ENCODE measurements around the gene ZNF91. TPM values are rescaled to one million over a fixed set of nuclear protein-coding genes. Genes with fewer than 3 reads are reported as not detected.
"Not testable (repeated sequence)": the region's sequence is repeated elsewhere in the genome, so short reads cannot be mapped to it uniquely, and the experiment has no call there.

The ZNF91 gene
- total RNA-seq, 1 experiment from 2014 or later, result 13.2 TPM

GRCh38 chr19:23403052-23403451 lies 7.8 kb upstream of the ZNF91 start:
- in situ Hi-C loops (cut with HindIII; ENCODE audit: low pct_unique_long_range_greater_than_20kb, low sequenced_read_pairs), result no loop called here

GRCh38 chr19:23402388-23402787 lies 7.1 kb upstream of the ZNF91 start:
- DNase-seq (ENCODE audit: low read depth, low spot score), result no peak
- in situ Hi-C loops (cut with HindIII; ENCODE audit: low pct_unique_long_range_greater_than_20kb, low sequenced_read_pairs), result no loop called here

More at GRCh38 chr19:23403052-23403451, 7.8 kb upstream of the ZNF91 start:
- no peak for DNase-seq (ENCODE audit: low read depth, low spot score)

GRCh38 chr19:23401086-23401610 lies 5.9 kb upstream of the ZNF91 start:
- no peak for DNase-seq (ENCODE audit: low read depth, low spot score)
- in situ Hi-C loops (cut with HindIII; ENCODE audit: low pct_unique_long_range_greater_than_20kb, low sequenced_read_pairs), result no loop called here

GRCh38 chr19:23399443-23399842 lies 4.2 kb upstream of the ZNF91 start:
- in situ Hi-C loops (cut with HindIII; ENCODE audit: low pct_unique_long_range_greater_than_20kb, low sequenced_read_pairs), result no loop called here
- no peak for DNase-seq (ENCODE audit: low read depth, low spot score)

- in situ Hi-C loops (cut with HindIII; ENCODE audit: low pct_unique_long_range_greater_than_20kb, low sequenced_read_pairs); DNase-seq (ENCODE audit: low read depth, low spot score): not testable (repeated sequence)
Observed at GRCh38 chr19:23395722-23396117, 449 bp upstream of the ZNF91 start.

- in situ Hi-C loops (cut with HindIII; ENCODE audit: low pct_unique_long_range_greater_than_20kb, low sequenced_read_pairs), result no loop called here
- DNase-seq (ENCODE audit: low read depth, low spot score), result peak; percentile 6
Observed at GRCh38 chr19:23394511-23394910, 760 bp downstream of the ZNF91 start.

- in situ Hi-C loops (cut with HindIII; ENCODE audit: low pct_unique_long_range_greater_than_20kb, low sequenced_read_pairs), result no loop called here
- no peak for DNase-seq (ENCODE audit: low read depth, low spot score)
Observed at GRCh38 chr19:23393121-23393520, 2.1 kb downstream of the ZNF91 start.

- DNase-seq (ENCODE audit: low read depth, low spot score), result no peak
- in situ Hi-C loops (cut with HindIII; ENCODE audit: low pct_unique_long_range_greater_than_20kb, low sequenced_read_pairs), result no loop called here
Observed at GRCh38 chr19:23391236-23391635, 4.0 kb downstream of the ZNF91 start.

- in situ Hi-C loops (cut with HindIII; ENCODE audit: low pct_unique_long_range_greater_than_20kb, low sequenced_read_pairs), result no loop called here
- no peak for DNase-seq (ENCODE audit: low read depth, low spot score)
Observed at GRCh38 chr19:23385404-23385803, 9.9 kb downstream of the ZNF91 start.

- in situ Hi-C loops (cut with HindIII; ENCODE audit: low pct_unique_long_range_greater_than_20kb, low sequenced_read_pairs), result no loop called here
- no peak for DNase-seq (ENCODE audit: low read depth, low spot score)
Observed at GRCh38 chr19:23384858-23385257, 10.4 kb downstream of the ZNF91 start.

GRCh38 chr19:23384166-23384565 lies 11.1 kb downstream of the ZNF91 start:
- in situ Hi-C loops (cut with HindIII; ENCODE audit: low pct_unique_long_range_greater_than_20kb, low sequenced_read_pairs), result no loop called here
- DNase-seq (ENCODE audit: low read depth, low spot score), result no peak

- no peak for DNase-seq (ENCODE audit: low read depth, low spot score)
- in situ Hi-C loops (cut with HindIII; ENCODE audit: low pct_unique_long_range_greater_than_20kb, low sequenced_read_pairs), result no loop called here
Observed at GRCh38 chr19:23382955-23383354, 12.3 kb downstream of the ZNF91 start.

GRCh38 chr19:23381114-23381513 lies 14.2 kb downstream of the ZNF91 start:
- in situ Hi-C loops (cut with HindIII; ENCODE audit: low pct_unique_long_range_greater_than_20kb, low sequenced_read_pairs), result no loop called here
- DNase-seq (ENCODE audit: low read depth, low spot score), result no peak

- DNase-seq (ENCODE audit: low read depth, low spot score); in situ Hi-C loops (cut with HindIII; ENCODE audit: low pct_unique_long_range_greater_than_20kb, low sequenced_read_pairs): not testable (repeated sequence)
Observed at GRCh38 chr19:23379671-23380070, 15.6 kb downstream of the ZNF91 start.

GRCh38 chr19:23378948-23379347 lies 16.3 kb downstream of the ZNF91 start:
- no peak for DNase-seq (ENCODE audit: low read depth, low spot score)
- in situ Hi-C loops (cut with HindIII; ENCODE audit: low pct_unique_long_range_greater_than_20kb, low sequenced_read_pairs), result no loop called here

GRCh38 chr19:23377276-23377675 lies 18.0 kb downstream of the ZNF91 start:
- in situ Hi-C loops (cut with HindIII; ENCODE audit: low pct_unique_long_range_greater_than_20kb, low sequenced_read_pairs), result no loop called here
- DNase-seq (ENCODE audit: low read depth, low spot score), result no peak

- no peak for DNase-seq (ENCODE audit: low read depth, low spot score)
- in situ Hi-C loops (cut with HindIII; ENCODE audit: low pct_unique_long_range_greater_than_20kb, low sequenced_read_pairs), result no loop called here
Observed at GRCh38 chr19:23366437-23366836, 28.8 kb downstream of the ZNF91 start.

- in situ Hi-C loops (cut with HindIII; ENCODE audit: low pct_unique_long_range_greater_than_20kb, low sequenced_read_pairs); DNase-seq (ENCODE audit: low read depth, low spot score): not testable (repeated sequence)
Observed at GRCh38 chr19:23366031-23366430, 29.2 kb downstream of the ZNF91 start.

GRCh38 chr19:23365222-23365621 lies 30.0 kb downstream of the ZNF91 start:
- in situ Hi-C loops (cut with HindIII; ENCODE audit: low pct_unique_long_range_greater_than_20kb, low sequenced_read_pairs), result no loop called here
- DNase-seq (ENCODE audit: low read depth, low spot score), result no peak

GRCh38 chr19:23361843-23362242 lies 33.4 kb downstream of the ZNF91 start:
- in situ Hi-C loops (cut with HindIII; ENCODE audit: low pct_unique_long_range_greater_than_20kb, low sequenced_read_pairs); DNase-seq (ENCODE audit: low read depth, low spot score): not testable (repeated sequence)
